Measurements from ENCODE around the gene GRID2IP. TPM values are rescaled to one million over a fixed set of nuclear protein-coding genes. Genes with fewer than 3 reads are reported as not detected.

GRID2IP gene
- polyA plus RNA-seq, 4 donors, result 0.52 to 0.78 (median 0.64) TPM

DNA sequence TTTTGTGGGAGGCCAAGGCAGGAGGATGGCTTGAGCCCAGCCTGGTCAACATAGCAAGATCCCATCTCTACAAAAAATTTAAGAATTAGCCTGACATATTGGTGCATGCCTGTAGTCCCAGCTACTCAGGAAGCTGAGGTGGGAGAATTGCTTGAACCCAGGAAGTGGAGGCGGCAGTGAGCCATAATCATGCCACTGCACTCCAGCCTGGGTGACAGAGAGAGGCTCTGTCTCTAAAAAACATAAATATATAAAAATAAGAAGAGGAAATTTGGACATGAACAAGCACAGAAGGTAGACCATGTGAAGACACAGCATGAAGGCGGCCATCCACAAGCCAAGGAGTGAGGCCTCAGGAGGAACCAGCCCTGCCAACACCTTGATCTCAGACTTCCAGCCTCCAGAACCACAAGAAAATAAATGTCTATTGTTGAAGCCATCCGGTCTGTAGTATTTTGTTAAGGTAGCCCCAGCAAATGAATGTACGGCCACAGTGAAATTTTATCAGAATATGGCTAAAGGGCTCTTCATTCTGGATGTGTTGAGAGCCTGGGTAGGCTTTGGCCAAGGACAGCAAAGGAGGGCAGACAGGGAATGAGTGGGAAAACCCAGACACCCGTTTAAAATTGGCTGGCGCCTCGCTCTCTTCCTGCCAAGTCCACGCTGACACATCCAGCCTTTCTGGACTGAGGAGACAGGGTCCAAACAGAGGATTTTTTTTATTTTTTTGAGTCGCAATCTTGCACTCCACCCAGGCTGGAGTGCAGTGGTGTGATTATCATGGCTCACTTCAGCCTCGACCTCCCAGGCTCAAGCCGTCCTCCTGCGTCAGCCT is 12.9 kb upstream of the GRID2IP start:
- no peak for DNase-seq (ENCODE audit: low read depth in 4 of 4, low spot score in 3 of 4)

DNA sequence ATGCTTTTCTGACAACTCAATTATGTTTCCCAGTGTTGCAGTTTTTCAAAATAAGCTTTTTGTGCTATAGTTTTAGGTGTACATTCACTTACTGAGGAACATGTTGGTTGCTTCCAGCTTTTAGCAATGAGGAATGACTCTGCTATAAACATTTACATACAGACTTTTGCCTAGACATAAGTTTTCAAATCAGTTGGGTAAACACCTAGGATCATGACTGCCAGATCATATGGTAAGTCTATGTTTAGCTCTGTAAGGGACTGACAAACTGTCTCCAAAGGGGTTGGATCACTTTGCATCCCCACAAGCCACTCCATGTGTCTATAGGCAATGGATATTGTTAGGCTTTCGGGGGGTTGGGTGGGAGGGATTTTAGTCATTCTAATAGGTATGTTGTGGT is 10.8 kb upstream of the GRID2IP start:
- no peak for DNase-seq (ENCODE audit: low read depth in 4 of 4, low spot score in 3 of 4)

DNA sequence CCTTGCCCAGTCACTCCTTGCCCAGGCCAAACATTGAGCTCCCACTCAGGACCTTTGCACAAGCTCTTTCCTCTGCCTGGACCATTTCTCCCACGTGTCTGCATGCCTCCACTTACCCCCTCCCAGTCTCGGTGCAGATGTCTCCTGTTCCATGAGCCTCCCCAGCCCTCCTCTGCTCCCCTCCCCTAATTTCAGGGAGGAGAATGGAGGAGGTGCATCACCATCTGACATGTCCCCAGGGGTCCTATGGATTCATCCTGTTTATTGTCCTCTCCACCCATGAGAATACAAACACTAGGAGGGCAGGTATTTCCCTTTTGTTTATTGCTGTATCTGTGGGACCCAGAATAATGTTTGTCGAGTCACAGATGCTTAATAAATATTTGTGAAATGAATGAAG is 8.6 kb upstream of the GRID2IP start:
- no peak for DNase-seq (ENCODE audit: low read depth in 4 of 4, low spot score in 3 of 4)

DNA sequence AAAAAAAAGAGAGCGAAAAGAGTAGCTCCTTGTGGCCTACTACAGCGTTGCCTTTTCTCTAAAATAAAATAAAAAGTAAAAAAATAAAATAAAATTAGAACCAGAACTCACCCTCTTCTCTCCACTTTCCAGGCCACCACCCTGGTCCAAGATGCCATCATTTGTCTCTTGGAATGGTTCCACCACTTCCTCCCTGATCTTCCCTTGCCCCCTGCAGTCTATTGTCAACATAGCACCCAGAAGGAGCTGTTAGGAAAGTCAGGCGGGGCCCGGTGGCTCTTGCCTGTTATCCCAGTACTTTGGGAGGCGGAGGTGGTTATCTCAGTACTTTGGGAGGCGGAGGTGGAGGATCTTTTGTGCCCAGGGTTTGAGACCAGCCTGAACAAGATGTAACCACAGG is 7.6 kb upstream of the GRID2IP start:
- no peak for DNase-seq (ENCODE audit: low read depth in 4 of 4, low spot score in 3 of 4)

DNA sequence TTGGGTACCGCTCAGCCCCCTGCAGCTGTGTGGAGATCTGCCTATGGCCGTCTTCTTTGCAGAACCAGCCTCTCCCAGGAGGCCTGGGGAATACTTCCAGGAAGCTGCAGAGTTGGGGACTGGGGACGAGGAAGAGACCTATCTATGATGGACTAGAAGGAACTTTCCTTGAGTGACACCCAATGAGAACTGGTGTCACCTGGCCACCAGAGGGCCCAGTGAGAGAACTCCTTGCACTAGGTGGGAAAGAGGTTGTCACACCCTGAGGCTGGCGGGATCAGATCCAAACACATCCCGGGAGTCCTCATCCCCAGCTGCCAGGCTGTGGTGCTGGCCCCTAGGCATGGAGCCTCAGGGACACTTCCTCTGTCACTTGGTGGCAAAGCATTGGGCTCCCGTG is 4.9 kb upstream of the GRID2IP start:
- no peak for DNase-seq (ENCODE audit: low read depth in 4 of 4, low spot score in 3 of 4)

DNA sequence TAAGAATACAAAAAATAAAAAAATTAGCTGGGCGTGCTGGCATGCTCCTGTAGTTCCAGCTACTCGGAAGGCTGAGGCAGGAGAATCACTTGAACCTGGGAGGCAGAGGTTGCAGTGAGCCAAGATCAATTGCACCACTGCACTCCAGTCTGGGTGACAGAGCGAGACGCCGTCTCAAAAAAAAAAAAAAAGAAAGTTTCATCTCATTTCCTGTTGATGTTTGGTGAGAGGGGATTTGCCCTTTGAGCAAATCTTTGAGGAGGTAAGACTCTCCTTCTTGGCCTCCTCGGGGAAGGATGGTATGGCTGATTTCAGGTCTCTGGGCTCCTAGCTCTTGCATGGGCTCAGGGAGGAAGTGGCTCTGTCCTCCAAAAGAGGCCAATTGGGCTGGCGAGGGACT is 3.6 kb upstream of the GRID2IP start:
- DNase-seq (ENCODE audit: low read depth in 4 of 4, low spot score in 3 of 4), result no peak

DNA sequence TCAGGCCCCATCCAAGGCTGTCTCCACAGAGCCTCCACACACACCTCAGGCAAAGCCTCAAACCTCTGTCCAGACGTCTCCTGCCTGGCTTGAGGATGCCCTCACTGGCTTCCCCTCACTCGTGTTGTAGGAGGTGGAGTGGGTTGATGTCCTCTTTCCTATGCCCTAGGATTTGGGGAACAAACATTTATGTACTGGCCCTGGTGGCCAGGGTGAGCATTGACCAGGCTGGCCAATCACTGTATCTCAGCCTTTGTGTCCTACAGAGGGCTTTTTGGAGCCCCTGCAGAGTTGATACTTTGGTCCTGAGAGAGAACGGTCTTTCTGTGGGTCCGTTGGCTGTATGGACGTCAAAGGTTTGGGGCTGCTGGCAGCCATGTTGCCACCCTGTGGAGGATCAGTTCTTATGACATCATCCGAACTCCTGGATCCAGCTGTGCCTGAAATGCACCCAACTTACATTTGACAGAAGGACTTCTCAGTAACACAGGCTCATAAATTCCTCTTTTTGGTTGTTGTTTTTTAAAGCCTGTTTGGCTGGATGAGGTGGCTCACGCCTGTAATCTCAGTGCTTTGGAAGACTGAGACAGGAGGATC is 2.3 kb upstream of the GRID2IP start:
- DNase-seq (ENCODE audit: low read depth in 4 of 4, low spot score in 3 of 4), result no peak

DNA sequence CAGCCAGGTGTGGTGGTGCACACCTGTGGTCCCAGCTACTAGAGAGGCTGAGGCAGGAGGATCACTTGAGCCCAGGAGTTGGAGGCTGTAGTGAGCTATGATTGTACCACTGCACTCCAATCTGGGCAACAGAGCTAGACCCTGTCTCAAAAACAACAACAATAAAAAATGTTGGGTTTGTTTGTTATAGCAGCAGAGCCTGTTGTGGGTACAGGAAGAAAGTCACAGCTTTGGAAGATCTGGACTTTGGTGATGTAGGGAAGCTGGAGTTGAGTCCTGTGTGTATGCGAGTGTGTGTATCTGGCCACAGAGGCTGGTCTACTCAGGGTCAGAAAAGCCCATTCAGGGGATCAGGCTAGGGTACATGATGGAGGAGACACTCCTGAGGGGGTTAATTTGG is 3.9 kb downstream of the GRID2IP start:
- DNase-seq (ENCODE audit: low read depth in 4 of 4, low spot score in 3 of 4), result no peak

DNA sequence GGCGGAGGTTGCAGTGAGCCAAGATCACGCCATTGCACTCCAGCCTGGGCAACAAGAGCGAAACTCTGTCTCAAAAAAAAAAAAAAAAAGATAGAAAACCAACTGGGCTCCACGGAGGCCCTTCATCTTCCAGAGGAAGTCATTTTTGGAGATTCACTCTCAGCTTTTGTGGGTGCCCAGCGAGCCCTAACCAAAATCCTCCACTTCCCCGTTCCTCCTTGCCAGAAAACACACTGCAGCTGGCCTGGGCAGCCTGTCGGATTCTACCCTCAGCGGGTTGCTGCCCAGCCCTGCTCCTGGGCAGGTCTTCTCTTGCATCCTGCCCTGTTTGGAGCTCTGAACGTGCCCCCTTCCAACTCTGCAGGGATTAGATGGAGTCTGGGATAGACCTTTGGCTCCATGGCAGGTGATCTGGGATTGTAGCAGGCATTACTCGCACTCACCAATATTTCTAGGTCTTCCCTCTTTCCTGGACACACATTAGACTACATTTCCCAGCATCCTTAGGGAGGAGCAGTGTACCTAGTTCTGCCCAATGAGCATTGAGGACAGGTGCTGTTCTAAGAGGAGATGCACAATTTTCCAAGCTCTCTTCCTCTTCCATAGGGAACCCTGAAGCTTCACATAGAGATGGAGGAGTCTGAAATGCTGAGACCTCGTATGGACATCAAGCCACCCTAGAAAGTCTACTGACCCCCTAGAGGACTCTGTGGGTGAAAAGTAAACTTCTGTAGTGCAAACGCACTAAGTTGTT is 4.6 kb downstream of the GRID2IP start:
- no peak for DNase-seq (ENCODE audit: low read depth in 4 of 4, low spot score in 3 of 4)

DNA sequence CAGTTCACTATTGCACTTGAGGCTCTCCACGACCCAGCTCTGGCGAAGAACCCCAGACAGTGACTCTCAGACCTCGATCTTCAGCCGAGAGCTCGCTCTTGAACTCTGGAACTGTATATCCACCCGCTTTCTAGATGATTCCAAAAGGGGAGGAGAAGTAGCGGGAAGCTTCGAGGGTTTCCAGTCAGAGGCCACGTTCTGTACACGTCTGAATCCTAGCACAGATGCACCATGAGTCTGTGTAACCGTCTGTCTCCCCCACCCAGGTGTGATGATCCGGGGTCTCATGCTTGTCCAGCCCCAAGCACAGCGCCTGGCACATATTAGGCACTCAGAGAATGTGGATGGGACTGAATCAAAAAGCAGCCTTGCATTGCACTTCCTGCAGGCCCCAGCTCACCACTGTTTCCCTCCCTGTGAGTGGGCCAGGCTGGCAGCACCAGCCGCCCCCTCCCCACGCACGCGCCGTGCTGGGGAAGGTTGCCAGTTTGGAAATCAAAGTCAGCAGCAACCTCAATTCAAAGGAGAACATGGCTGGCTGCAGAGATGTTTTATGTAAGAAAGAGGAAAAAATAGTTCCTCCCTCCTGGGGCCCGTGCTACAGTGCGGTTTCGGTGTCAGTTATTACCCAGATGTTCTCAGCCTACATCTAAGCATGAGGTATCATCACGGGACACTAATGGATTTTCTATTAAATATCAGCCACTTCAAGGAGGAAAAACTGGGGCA is 5.7 kb downstream of the GRID2IP start:
- DNase-seq (ENCODE audit: low read depth in 4 of 4, low spot score in 3 of 4), result no peak

DNA sequence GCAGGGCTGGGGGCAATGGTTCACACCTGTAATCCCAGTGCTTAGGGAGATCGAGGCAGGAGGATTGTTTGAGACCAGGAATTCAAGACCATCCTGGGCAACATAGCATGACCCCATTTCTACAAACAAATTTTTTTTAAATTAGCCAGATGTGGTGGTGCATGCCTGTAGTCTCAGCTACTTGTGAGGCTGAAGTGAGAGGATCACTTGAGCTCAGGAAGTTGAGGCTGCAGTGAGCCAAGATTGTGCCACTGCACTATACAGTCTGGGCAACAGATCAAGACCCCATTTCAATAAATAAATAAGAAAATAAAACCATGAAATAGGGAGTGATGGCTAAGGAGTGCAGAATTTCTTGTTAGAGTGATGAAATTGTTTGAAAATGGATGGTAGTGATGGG is 8.9 kb downstream of the GRID2IP start:
- DNase-seq (ENCODE audit: low read depth in 4 of 4, low spot score in 3 of 4), result no peak

DNA sequence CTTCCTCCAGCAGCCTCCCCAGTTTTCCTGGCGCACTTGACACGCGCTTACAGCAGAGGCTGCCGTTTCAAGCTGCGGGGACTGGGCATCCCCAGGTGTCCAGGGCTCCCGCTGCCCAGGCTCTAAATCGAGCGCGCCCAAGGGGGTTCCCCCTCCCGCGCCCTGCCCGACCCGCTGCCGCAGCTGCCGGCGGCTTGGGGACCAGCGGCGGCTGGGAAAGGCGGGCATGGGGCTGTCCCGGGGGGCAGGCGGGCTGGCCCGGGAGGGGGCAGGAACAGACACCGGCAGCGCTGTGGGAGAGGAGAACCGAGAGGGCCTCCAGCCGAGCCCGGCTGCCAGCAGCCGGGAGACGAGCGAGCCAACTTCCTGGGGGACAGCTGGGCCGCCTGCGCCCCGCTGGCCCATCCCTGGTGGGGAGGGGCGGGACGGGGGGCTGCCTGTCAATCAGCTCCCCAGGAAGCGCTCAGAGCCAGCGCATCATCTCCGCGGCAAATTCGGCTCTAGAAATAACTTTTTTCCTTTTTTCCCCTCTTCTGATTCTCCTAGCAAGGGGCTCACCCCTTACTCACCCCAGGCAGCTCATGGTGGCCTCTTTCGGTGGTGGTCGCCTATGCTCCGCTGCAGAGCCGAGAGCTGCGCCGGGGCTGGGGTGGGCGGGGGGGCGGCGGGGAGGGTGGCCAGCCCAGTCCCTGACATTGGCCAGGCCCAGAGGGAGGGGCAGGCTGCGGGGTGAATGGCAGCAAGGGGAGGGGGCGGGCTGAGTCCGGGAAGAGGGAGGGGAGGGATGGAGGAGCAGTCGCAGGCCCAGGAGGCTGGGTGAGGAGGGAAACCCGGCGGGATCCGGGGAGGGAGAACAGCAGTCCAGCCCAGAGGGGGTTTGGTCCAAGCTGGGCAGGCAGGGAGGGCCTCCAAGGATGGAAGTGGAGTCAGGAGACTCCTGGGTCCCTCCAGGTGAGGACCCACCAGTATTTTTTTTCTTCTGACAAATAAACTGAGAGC is 14.7 kb downstream of the GRID2IP start:
- DNase-seq (ENCODE audit: low read depth in 4 of 4, low spot score in 3 of 4), result no peak

DNA sequence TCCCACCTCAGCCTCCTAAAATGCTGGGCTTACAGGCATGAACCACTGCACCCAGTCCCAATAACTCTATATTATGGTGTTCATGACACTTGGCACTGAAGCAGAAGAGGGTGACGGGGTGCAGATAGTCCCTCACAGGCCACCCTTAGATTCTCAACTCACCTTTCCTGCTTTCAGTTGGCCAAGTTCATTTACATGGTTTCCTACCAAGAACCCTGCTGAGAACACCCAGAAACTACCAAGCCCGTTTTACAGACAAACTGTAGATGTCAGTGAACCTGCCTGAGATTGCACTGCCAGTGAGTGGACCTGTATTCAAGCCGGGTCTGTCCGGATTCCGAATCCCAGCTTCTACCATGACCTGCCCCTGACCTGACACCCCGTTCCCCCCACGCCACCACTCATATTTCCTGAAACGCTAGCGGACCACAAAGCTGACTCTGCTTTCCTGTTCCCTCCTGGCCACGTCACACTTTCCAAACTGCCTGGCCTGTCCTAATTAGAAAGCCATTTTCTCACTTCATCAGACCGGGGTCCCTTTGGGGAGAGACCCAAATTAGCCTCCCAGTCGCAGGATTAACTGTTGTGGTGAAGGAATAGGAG is 17.3 kb downstream of the GRID2IP start:
- no peak for DNase-seq (ENCODE audit: low read depth in 4 of 4, low spot score in 3 of 4)

DNA sequence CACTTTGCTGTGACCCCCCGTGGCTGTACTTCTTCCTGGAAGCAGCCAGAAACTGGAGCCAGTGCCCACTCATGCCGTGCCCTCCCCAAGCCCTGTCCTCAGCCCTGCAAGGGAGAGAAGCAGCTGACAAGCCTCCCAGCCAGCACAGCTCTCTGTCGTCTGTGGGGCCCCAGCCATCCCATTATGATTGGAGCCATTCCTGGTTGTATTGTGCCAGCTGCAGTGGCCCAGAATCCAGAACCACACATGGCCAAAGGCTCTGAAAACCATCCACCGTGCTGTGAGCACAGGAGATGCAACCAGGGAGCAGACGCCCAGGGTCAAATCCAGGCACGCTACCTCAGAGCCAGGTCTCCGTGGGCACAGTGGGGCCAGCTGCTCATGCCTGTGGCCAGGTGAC is 18.7 kb downstream of the GRID2IP start:
- DNase-seq (ENCODE audit: low read depth in 4 of 4, low spot score in 3 of 4), result no peak

DNA sequence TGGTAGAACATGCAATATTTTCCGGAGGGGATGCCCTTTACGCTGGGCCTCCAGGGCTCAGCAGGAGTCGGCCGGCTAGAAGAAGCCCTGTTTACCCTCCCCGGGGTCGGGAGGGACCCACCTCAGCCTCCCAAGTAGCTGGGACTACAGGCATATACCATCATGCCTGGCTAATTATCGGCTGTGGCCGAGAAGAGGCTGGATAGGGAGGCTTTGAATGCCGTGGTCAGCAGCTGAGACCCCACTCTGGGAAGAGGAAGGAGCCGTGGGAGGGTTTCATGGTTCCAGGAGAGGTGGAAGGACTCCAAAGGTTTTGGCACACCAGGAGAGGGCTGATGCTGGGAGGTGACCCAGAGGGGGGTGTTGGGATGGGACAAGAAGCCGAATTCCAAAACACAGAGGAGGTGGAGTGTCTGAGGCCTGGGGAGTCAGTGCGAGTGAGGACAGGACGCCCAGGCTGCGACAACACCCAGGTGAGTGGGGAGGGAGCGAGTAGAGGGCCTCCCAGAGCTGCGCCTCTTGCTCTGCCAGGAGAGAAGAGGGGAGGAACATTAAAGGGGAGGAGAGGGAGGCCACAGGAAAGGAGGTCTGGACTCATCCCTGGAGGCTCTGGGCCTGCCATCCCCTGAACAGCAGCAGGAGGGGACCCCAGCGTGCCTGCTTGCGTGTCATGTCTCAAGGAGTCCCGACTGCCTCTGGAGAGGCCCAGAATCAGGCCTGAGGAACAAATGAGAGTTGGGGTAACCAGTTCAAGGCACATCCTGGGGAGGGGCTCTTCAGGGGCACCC is 19.6 kb downstream of the GRID2IP start:
- DNase-seq (ENCODE audit: low read depth in 4 of 4, low spot score in 3 of 4), result no peak

DNA sequence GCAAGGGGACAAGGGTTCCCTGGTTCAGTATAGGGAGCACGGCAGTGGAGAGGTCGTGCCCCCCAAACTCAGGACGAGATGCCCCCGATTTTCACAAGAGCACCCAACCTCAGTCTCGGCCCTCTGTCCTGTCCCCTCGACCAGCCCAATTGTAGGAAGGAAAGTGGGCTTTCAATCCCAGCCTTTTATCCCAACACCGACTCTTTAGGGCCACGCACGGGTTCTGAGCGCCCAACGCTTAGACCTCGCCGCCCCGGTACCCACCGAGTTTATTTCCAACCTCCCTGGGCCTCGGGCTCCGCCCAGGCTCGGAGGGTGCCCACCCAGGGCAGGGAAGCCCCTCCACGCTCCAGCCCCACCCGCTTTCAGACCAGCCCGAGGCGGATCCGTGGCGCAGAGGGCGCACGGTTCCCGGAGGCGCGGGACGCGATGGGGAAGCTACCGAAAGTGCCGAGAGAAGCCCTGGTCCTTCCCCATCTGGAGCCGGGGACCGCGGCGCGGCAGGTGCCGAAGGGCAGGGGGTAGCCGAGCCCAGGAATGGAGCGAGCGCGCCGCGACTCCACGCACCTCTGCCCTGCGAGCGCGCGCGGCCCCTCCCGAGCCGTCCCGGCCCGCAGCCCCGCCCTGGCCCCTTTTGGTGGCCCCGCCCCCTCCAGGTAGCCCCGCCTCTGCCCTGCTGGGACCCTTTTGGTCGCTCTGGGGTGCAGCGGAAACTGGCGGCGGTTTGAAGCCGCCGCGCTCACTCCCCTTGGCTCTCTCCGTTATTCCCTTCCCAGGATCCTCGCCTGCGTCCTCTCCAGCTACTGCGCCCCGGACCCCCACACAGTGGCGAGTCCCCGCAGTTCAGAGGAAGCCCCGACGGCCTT is 20.4 kb downstream of the GRID2IP start:
- no peak for DNase-seq (ENCODE audit: low read depth in 4 of 4, low spot score in 3 of 4)

DNA sequence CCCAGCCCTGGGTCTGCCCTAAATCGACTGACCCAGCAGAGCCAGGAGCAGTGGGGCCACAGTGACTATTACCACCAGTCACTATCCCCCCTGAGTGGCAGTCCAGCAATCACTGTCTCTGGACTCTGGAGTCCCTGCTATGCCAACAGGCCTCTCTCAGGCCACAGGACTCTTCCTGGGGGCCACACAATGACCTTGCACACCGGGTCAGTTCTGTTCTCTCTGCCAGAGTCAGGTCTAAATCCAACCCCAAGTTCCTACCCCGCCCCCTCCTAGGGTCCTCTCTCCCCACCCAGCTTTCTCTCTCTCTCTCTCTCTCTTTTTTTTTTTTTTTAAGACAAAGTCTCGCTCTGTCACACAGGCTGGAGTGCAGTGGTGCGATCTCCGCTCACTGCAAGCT is 21.6 kb downstream of the GRID2IP start:
- DNase-seq (ENCODE audit: low read depth in 4 of 4, low spot score in 3 of 4), result no peak
